ENCODE measurements around the gene ARL17B.
"Not testable (repeated sequence)": the region's sequence is repeated elsewhere in the genome, so short reads cannot be mapped to it uniquely, and the experiment has no call there.

ARL17B gene

DNA sequence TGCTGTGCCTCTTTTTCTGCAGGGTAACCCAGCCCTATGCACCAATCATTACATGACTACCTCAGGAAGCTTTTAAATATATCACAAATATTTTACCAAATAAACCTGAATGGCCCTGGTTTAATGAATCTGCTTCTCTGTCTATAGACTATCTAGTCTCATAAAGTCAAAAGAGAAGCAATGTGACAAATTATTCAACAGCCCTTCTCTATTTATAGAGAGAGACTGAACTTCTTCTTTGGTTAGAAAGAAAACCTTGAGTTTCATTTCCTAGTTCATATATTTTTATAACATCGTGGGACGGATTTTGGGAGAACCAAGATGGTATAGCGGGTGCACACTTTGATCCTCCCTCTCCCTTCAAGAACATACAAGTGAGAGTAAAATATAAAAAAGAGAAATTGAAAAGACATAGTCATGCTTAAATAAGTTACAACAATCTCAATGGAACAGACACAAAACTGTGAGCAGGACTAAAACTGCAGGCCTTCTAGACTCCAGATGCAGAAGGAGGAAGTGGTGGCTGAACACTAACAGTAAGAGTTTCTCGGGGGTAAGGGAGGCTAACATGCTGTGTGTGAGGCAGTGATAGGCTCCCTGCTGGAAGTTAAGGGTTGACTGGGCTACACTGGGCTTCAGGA, 70.5 kb downstream of the ARL17B start:
- H3K4me1 ChIP-seq (ENCODE audit: control insufficient read depth, insufficient read depth, low read length, poor library complexity, severe bottlenecking); H3K27ac ChIP-seq (ENCODE audit: low read depth, low read length, severe bottlenecking); H3K36me3 ChIP-seq (ENCODE audit: control insufficient read depth, insufficient read depth, low read length); H3K9me3 ChIP-seq (ENCODE audit: control insufficient read depth, low read length); H3K4me3 ChIP-seq (ENCODE audit: extremely low read depth, insufficient read depth, low read length, poor library complexity, severe bottlenecking): not testable (repeated sequence)
- 60% methylated on average over 1 of the region's 4 CpGs; no CpG with 5 or more reads in 1 of the 2 experiments for WGBS, 2 experiments (ENCODE audit: insufficient coverage in 2 of 2)

DNA sequence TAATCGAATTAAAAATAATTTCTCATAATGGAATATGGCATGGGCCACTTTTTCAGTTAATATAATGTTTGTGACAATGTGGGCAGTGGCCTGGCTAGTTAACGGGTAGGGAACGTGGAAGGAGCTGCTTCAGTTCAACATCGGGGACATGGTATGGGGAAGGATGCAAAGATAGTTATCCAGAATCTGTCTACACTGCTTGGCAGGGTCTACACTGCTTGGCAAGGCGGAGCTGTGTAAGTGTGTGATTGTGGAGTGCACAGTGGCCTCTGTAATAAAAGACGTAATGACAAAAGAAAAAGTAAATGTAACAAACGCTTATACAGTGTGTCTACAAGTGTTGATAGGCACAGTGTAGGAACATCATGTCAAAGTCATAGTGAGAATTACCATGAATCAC, 74.0 kb downstream of the ARL17B start:
- not testable (repeated sequence) for H3K4me3 ChIP-seq (ENCODE audit: extremely low read depth, insufficient read depth, low read length, poor library complexity, severe bottlenecking); H3K9me3 ChIP-seq (ENCODE audit: control insufficient read depth, low read length)
- 91 to 96% methylated on average over 4 to 5 of the region's 7 CpGs for WGBS, 2 experiments (ENCODE audit: insufficient coverage in 2 of 2)

DNA sequence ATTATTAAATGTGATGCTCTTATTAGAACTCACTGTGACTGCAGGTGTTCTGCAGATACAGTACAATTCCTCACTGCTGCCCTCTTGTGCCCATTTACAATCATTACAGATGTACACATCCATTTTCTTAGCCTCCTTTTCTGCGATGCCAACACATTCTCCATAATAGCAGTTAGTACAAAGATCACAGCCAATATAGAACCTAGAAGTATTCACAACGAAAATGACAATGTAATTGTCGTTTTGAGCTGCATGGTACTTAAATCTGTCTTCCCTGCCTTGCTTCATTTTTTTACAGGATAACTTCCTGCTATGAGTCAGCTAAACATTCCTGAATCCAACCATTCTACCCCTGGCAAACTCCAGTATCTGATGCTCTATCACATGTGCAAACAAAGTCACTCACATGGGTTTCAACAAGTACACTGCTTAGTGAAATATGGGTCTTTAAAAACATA, 74.8 kb downstream of the ARL17B start:
- not testable (repeated sequence) for H3K9me3 ChIP-seq (ENCODE audit: control insufficient read depth, low read length); H3K4me1 ChIP-seq (ENCODE audit: control insufficient read depth, insufficient read depth, low read length, poor library complexity, severe bottlenecking); H3K27ac ChIP-seq (ENCODE audit: low read depth, low read length, severe bottlenecking); H3K36me3 ChIP-seq (ENCODE audit: control insufficient read depth, insufficient read depth, low read length); H3K4me3 ChIP-seq (ENCODE audit: extremely low read depth, insufficient read depth, low read length, poor library complexity, severe bottlenecking)
- 0 to 13% methylated on average over 3 of the region's 3 CpGs for WGBS, 2 experiments (ENCODE audit: insufficient coverage in 2 of 2)

More for the DNA sequence above, 74.0 kb downstream of the ARL17B start:
- not testable (repeated sequence) for H3K27ac ChIP-seq (ENCODE audit: low read depth, low read length, severe bottlenecking); H3K36me3 ChIP-seq (ENCODE audit: control insufficient read depth, insufficient read depth, low read length); H3K4me1 ChIP-seq (ENCODE audit: control insufficient read depth, insufficient read depth, low read length, poor library complexity, severe bottlenecking)

DNA sequence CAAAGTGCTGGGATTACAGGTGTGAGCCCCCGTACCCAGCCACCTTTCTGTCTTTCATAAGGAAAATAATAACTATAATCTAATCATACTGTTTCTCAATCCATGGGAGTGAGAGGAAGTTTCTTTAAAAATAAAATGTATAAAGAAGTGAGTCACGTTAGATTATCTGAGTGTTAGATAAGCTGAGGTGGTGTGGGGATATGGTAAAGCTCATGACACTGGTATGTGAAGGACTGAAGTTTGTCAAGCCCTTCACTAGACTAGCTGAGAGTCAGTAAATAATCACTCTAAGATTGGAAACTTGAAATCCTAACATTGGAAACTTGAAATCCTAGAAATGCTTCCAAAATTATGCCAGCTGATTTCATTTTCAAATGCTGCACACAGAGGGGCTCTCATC, 76.1 kb downstream of the ARL17B start:
- not testable (repeated sequence) for H3K4me3 ChIP-seq (ENCODE audit: extremely low read depth, insufficient read depth, low read length, poor library complexity, severe bottlenecking); H3K27ac ChIP-seq (ENCODE audit: low read depth, low read length, severe bottlenecking)
- no CpG with 5 or more reads among the region's 2 CpGs for WGBS, 2 experiments (ENCODE audit: insufficient coverage in 2 of 2)

DNA sequence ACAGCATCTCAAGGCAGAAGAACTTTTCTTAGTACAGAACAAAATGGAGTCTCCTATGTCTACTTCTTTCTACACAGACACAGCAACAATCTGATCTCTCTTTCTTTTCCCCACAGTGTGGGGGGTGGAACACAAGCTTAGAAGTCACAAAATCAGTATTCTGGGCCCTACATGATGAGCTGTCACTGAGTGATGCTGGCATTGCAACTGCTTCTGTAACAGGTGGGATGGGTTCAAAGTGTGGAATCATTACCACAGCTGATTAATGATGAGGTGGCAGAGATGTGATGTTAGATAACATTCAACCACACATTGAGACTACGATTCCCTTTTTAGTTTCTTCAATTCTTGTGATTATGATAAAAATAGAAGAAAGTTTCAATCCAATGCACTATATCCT, 77.1 kb downstream of the ARL17B start:
- H3K4me1 ChIP-seq (ENCODE audit: control insufficient read depth, insufficient read depth, low read length, poor library complexity, severe bottlenecking); H3K36me3 ChIP-seq (ENCODE audit: control insufficient read depth, insufficient read depth, low read length); H3K9me3 ChIP-seq (ENCODE audit: control insufficient read depth, low read length); H3K4me3 ChIP-seq (ENCODE audit: extremely low read depth, insufficient read depth, low read length, poor library complexity, severe bottlenecking); H3K27ac ChIP-seq (ENCODE audit: low read depth, low read length, severe bottlenecking): not testable (repeated sequence)
- no CpG with 5 or more reads among the region's 1 CpG for WGBS, 2 experiments (ENCODE audit: insufficient coverage in 2 of 2)

More for the DNA sequence above, 76.1 kb downstream of the ARL17B start:
- not testable (repeated sequence) for H3K9me3 ChIP-seq (ENCODE audit: control insufficient read depth, low read length); H3K4me1 ChIP-seq (ENCODE audit: control insufficient read depth, insufficient read depth, low read length, poor library complexity, severe bottlenecking); H3K36me3 ChIP-seq (ENCODE audit: control insufficient read depth, insufficient read depth, low read length)

DNA sequence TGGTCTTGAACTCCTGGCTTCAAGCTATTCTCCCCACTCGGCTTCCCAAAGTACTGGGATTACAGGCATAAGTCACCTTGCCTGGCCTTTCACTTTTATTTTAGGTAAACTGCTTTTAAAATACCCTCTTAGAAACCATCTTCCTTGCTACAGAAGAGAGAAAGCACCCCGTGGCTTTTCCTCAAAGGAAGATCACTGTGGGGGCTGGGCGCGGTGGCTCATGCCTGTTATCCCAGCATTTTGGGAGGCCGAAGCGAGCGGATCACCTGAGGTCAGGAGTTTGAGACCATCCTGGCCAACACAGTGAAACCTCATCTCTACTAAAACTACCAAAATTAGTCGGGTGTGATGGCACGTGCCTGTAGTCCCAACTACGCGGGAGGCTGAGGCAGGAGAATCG, 78.9 kb downstream of the ARL17B start:
- 89 to 93% methylated on average over 4 of the region's 12 CpGs for WGBS, 2 experiments (ENCODE audit: insufficient coverage in 2 of 2)
- not testable (repeated sequence) for H3K9me3 ChIP-seq (ENCODE audit: control insufficient read depth, low read length); H3K4me3 ChIP-seq (ENCODE audit: extremely low read depth, insufficient read depth, low read length, poor library complexity, severe bottlenecking); H3K27ac ChIP-seq (ENCODE audit: low read depth, low read length, severe bottlenecking); H3K36me3 ChIP-seq (ENCODE audit: control insufficient read depth, insufficient read depth, low read length); H3K4me1 ChIP-seq (ENCODE audit: control insufficient read depth, insufficient read depth, low read length, poor library complexity, severe bottlenecking)

DNA sequence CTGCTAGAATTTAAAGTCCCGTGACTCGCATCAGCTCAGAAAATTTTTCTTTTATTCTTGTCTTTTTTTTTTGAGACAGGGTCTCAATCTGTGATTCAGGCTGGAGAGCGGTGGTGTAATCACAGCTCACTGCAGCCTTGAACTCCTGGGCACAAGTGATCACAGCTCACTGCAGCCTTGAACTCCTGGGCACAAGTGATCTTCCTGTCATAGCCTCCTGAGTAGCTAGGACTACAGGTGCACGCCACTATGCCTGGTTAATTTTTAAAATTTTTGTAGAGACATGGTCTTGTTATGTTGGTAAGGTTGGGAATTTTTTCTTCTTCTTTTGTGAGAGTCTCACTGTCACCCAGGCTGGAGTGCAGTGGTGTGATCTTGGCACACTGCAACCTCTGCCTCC, 80.2 kb downstream of the ARL17B start:
- WGBS, 2 experiments (ENCODE audit: insufficient coverage in 2 of 2), result 100% methylated on average over 1 of the region's 4 CpGs
- not testable (repeated sequence) for H3K27ac ChIP-seq (ENCODE audit: low read depth, low read length, severe bottlenecking); H3K36me3 ChIP-seq (ENCODE audit: control insufficient read depth, insufficient read depth, low read length); H3K4me3 ChIP-seq (ENCODE audit: extremely low read depth, insufficient read depth, low read length, poor library complexity, severe bottlenecking); H3K9me3 ChIP-seq (ENCODE audit: control insufficient read depth, low read length); H3K4me1 ChIP-seq (ENCODE audit: control insufficient read depth, insufficient read depth, low read length, poor library complexity, severe bottlenecking)

DNA sequence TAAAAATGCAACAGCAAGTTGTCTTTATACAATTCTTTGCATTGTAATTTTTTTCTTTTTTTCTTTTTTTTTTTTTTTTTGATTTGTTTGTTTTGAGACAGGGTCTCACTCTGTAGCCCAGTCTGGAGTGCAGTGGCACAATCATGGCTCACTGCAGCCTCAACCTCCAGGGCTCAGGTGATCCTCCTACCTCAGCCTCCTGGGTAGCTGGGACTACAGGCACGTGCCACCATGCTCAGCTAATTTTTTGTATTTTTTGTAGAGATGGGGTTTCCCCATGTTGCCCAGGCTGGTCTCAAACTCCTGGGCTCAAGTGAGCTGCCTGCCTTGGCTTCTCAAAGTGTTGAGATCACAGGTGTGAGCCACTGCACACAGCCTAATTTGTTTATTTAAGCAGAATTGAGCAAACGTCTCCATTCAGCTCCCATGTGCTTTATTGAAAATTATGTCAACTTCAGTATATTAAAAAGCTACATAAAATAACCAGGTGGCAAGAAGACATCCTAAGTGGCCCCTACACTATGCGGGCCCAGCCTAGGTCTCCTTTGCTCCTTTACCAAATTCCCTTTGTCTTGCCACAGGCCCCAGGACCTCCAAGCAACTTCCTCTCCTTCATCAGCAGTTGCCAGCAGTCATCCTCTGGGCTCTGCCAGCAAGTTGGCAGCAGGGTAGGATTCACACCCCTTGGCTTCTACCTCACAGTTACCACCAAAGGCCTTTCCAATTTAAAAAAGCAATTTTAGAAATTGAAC, 84.7 kb downstream of the ARL17B start:
- not testable (repeated sequence) for H3K36me3 ChIP-seq (ENCODE audit: control insufficient read depth, insufficient read depth, low read length); H3K4me3 ChIP-seq (ENCODE audit: extremely low read depth, insufficient read depth, low read length, poor library complexity, severe bottlenecking); H3K4me1 ChIP-seq (ENCODE audit: control insufficient read depth, insufficient read depth, low read length, poor library complexity, severe bottlenecking); H3K9me3 ChIP-seq (ENCODE audit: control insufficient read depth, low read length); H3K27ac ChIP-seq (ENCODE audit: low read depth, low read length, severe bottlenecking)
- WGBS, 2 experiments (ENCODE audit: insufficient coverage in 2 of 2), result 88 to 100% methylated on average over 1 of the region's 3 CpGs

DNA sequence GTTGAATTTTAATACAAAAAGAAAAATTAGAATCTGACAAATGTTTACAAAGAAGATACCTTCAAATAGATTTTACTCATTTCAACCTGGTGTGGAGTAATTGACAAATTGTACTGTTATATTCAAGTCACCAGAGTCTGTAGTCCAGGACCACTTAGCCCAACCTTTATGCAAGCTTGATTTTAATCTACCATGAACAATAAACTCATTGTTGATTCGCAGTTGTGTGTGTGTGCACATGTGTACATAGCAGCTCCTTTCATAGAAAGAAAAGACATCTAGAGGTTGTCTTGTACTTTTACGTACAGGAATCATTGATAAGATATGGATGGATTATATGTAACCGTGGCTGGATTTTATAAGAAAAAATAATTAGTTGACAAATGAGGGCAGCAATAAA, 87.3 kb downstream of the ARL17B start:
- no peaks in the 10 kb centered on the region for H3K4me1 ChIP-seq (ENCODE audit: control insufficient read depth, insufficient read depth, low read length, poor library complexity, severe bottlenecking)
- 100% methylated on average over 1 of the region's 3 CpGs; no CpG with 5 or more reads in 1 of the 2 experiments for WGBS, 2 experiments (ENCODE audit: insufficient coverage in 2 of 2)
- no peak overlapping the region for H3K27ac ChIP-seq (ENCODE audit: low read depth, low read length, severe bottlenecking)
- no peaks in the 10 kb centered on the region for H3K36me3 ChIP-seq (ENCODE audit: control insufficient read depth, insufficient read depth, low read length)
- H3K4me3 ChIP-seq (ENCODE audit: extremely low read depth, insufficient read depth, low read length, poor library complexity, severe bottlenecking), result no peak overlapping the region
- H3K9me3 ChIP-seq (ENCODE audit: control insufficient read depth, low read length), result no peaks in the 10 kb centered on the region

DNA sequence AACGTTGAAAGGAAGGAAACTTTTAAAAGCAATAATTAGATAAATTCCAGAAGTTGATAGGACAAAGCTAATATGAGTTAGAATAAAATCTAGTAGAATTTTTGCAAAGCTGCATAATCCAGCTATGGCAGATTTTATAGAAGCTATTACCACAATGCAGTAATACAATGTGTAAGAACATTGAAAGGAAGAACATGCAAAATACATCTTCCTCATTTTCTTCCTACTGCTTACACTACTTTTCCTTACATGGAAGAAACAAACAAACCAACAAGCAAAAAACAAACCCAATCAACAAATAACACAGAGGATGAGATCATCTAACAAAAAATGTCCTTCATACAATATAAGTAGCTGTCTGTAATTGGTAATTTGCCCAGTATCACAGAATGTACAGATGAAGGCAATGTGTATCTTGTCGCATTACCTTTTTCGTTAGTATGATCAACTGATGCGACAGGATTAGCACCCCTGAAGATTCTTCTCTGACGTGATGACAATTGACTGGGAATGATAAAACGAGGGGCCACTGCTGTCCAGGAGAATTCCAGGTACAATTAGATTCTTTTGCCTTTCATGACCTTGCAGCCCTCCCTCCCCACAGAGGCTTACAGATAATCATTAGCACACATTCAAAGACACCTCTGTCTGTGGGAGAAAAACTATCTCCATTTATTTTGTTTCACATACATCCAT, 87.9 kb downstream of the ARL17B start:
- H3K27ac ChIP-seq (ENCODE audit: low read depth, low read length, severe bottlenecking), result no peak overlapping the region
- H3K9me3 ChIP-seq (ENCODE audit: control insufficient read depth, low read length), result no peaks in the 10 kb centered on the region
- 78 to 79% methylated on average over 5 of the region's 6 CpGs for WGBS, 2 experiments (ENCODE audit: insufficient coverage in 2 of 2)
- no peak overlapping the region for H3K4me3 ChIP-seq (ENCODE audit: extremely low read depth, insufficient read depth, low read length, poor library complexity, severe bottlenecking)
- no peaks in the 10 kb centered on the region for H3K4me1 ChIP-seq (ENCODE audit: control insufficient read depth, insufficient read depth, low read length, poor library complexity, severe bottlenecking)
- no peaks in the 10 kb centered on the region for H3K36me3 ChIP-seq (ENCODE audit: control insufficient read depth, insufficient read depth, low read length)

DNA sequence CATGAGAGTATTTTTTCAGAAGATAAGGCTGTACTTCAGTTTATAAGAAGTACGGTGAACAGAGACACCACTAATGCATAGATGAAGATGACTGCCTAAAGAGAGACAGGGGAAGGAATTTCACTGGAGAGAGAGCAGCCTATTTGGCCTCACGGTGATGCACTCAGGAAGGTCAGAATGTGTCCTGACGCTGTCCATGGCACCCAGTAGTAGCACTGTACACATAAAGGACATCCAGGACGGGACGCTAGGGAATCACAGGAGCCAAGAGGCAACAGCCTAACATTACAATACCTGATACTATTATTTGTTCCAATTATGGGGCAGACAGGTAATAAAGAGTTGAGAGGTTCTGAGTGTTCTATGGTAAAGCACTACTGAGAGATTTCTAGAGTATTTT, 91.5 kb downstream of the ARL17B start:
- H3K36me3 ChIP-seq (ENCODE audit: control insufficient read depth, insufficient read depth, low read length), result no peaks in the 10 kb centered on the region
- no peak overlapping the region for H3K4me3 ChIP-seq (ENCODE audit: extremely low read depth, insufficient read depth, low read length, poor library complexity, severe bottlenecking)
- H3K9me3 ChIP-seq (ENCODE audit: control insufficient read depth, low read length), result no peaks in the 10 kb centered on the region
- WGBS, 2 experiments (ENCODE audit: insufficient coverage in 2 of 2), result 83 to 92% methylated on average over 3 of the region's 5 CpGs
- no peak overlapping the region for H3K27ac ChIP-seq (ENCODE audit: low read depth, low read length, severe bottlenecking)
- peaks cover 2% of the 10 kb centered on the region for H3K4me1 ChIP-seq (ENCODE audit: control insufficient read depth, insufficient read depth, low read length, poor library complexity, severe bottlenecking)

All from mesodermal cell (in vitro differentiated cells).